GM23338 (cell line): ENCODE results near the gene SLIRP. TPM values are rescaled to one million over a fixed set of nuclear protein-coding genes. Genes with fewer than 3 reads are reported as not detected.

Source experiments
- ATAC-seq: fragments of 200-7000 bp; cut with Tn5 transposase; 3 replicates; pipeline ENCODE4 v1.9.1; 2020
- DNase-seq: peaks from one replicate; pipeline ENCODE4 v3.0.0-alpha.2; 2015; ENCODE audit warnings: low spot score
- H2AFZ ChIP-seq: fragments of 200-600 bp; sonication (generic); 2 replicates; pipeline ENCODE4 v1.8.0; 2016; ENCODE audit warnings: antibody characterized with exemption, mild to moderate bottlenecking, moderate library complexity
- H3F3A ChIP-seq: fragments of 200-600 bp; sonication (generic); replicated peaks from 2 replicates; pipeline ENCODE4 v1.8.0; 2017; ENCODE audit warnings: antibody characterized with exemption, mixed run types, low read depth
- H3K27ac ChIP-seq: fragments of 200-600 bp; sonication (generic); 2 replicates; pipeline ENCODE4 v1.6.1; 2016; ENCODE audit warnings: low read depth
- H3K27me3 ChIP-seq: fragments of 200-600 bp; sonication (generic); 2 replicates; pipeline ENCODE4 v1.8.0; 2016; ENCODE audit warnings: mild to moderate bottlenecking, mixed run types, moderate library complexity; ENCODE audit not compliant: insufficient read depth
- H3K36me3 ChIP-seq: fragments of 200-600 bp; sonication (generic); 2 replicates; pipeline ENCODE4 v1.8.0; 2016; ENCODE audit warnings: mild to moderate bottlenecking; ENCODE audit not compliant: insufficient read depth
- H3K4me1 ChIP-seq: fragments of 200-600 bp; sonication (generic); 2 replicates; pipeline ENCODE4 v1.8.0; 2016; ENCODE audit warnings: mild to moderate bottlenecking, moderate library complexity; ENCODE audit not compliant: insufficient read depth
- H3K4me2 ChIP-seq: fragments of 200-600 bp; sonication (generic); 2 replicates; pipeline ENCODE4 v1.7.1; 2017; ENCODE audit warnings: mixed run types
- H3K4me3 ChIP-seq: fragments of 200-600 bp; sonication (generic); 2 replicates; pipeline ENCODE4 v1.6.1; 2016; ENCODE audit warnings: mixed run types
- H3K79me2 ChIP-seq: fragments of 200-600 bp; sonication (generic); replicated peaks from 2 replicates; pipeline ENCODE4 v1.8.0; 2017; ENCODE audit warnings: mild to moderate bottlenecking; ENCODE audit not compliant: insufficient read depth
- H3K9me2 ChIP-seq: fragments of 200-600 bp; sonication (generic); 2 replicates; pipeline ENCODE4 v1.8.0; 2017; ENCODE audit not compliant: insufficient read depth
- H4K20me1 ChIP-seq: fragments of 200-600 bp; sonication (generic); replicated peaks from 2 replicates; pipeline ENCODE4 v1.8.0; 2017; ENCODE audit warnings: mild to moderate bottlenecking; ENCODE audit not compliant: insufficient read depth
- H3K27ac Mint-ChIP-seq: 2 replicates; pipeline ENCODE4 v1.8.0; 2020; ENCODE audit warnings: inconsistent platforms, mild to moderate bottlenecking, moderate library complexity, mixed read lengths
- H3K27me3 Mint-ChIP-seq: 3 replicates; pipeline ENCODE4 v1.8.0; 2022; ENCODE audit warnings: low read depth, mild to moderate bottlenecking, moderate library complexity, mixed read lengths, inconsistent platforms; ENCODE audit not compliant: insufficient read depth, poor library complexity
- H3K36me3 Mint-ChIP-seq: 3 replicates; pipeline ENCODE4 v1.8.0; 2021; ENCODE audit warnings: low read depth, mild to moderate bottlenecking, inconsistent platforms, moderate library complexity, mixed read lengths
- H3K4me1 Mint-ChIP-seq: 3 replicates; pipeline ENCODE4 v1.8.0; 2020; ENCODE audit warnings: mild to moderate bottlenecking, inconsistent platforms, mixed read lengths
- H3K4me3 Mint-ChIP-seq: 3 replicates; pipeline ENCODE4 v1.8.0; 2021; ENCODE audit warnings: moderate library complexity, mild to moderate bottlenecking, inconsistent platforms, mixed read lengths
- H3K9me3 Mint-ChIP-seq: 3 replicates; pipeline ENCODE4 v1.8.0; 2020; ENCODE audit warnings: moderate library complexity, mild to moderate bottlenecking, inconsistent platforms, mixed read lengths
- CREB1 ChIP-seq: fragments of 250-450 bp; sonication (Bioruptor Pico); IDR thresholded peaks from 2 replicates; pipeline ENCODE4 v1.5.0; 2020; ENCODE audit warnings: low read depth, mild to moderate bottlenecking, moderate library complexity
- CTCF ChIP-seq, 2 experiments: fragments of 200-600 bp in 1 of 2; sonication (generic) in 1 of 2; conservative IDR thresholded peaks; 2 replicates each; pipeline versions ENCODE4 v1.5.1 to v1.6.1; 2016 to 2017; ENCODE audit warnings: antibody characterized with exemption in 2 of 2, low read depth in 2 of 2, mild to moderate bottlenecking in 2 of 2, moderate library complexity in 1 of 2
- ETS1 ChIP-seq: IDR thresholded peaks from 2 replicates; pipeline ENCODE4 v1.6.1; 2016; ENCODE audit warnings: antibody characterized with exemption
- EZH2 ChIP-seq: fragments of 200-600 bp; sonication (generic); IDR thresholded peaks from one replicate; pipeline ENCODE4 v1.8.0; 2017; ENCODE audit warnings: antibody characterized with exemption, mild to moderate bottlenecking, low read depth; ENCODE audit not compliant: unreplicated experiment
- EZH2phosphoT487 ChIP-seq: fragments of 200-600 bp; sonication (generic); IDR thresholded peaks from one replicate; pipeline ENCODE4 v1.8.1; 2018; ENCODE audit warnings: antibody characterized with exemption; ENCODE audit not compliant: unreplicated experiment
- JUNB ChIP-seq: IDR thresholded peaks from one replicate; pipeline ENCODE4 v1.6.1; 2016; ENCODE audit warnings: antibody characterized with exemption; ENCODE audit not compliant: unreplicated experiment
- NANOG ChIP-seq: IDR thresholded peaks from 2 replicates; pipeline ENCODE4 v1.6.1; 2016; ENCODE audit warnings: antibody characterized with exemption, borderline replicate concordance
- POLR2AphosphoS5 ChIP-seq: IDR thresholded peaks from 2 replicates; pipeline ENCODE4 v1.6.1; 2016; ENCODE audit warnings: antibody characterized with exemption, low read depth
- STAT1 ChIP-seq: IDR thresholded peaks from one replicate; pipeline ENCODE4 v1.6.1; 2016; ENCODE audit warnings: antibody characterized with exemption; ENCODE audit not compliant: unreplicated experiment
- ZNF114 ChIP-seq: fragments of 250-450 bp; sonication (Bioruptor Pico); IDR thresholded peaks from 2 replicates; pipeline ENCODE4 v1.5.0; 2020; ENCODE audit warnings: mild to moderate bottlenecking, moderate library complexity
- ZNF331 ChIP-seq: fragments of 250-450 bp; sonication (Bioruptor Pico); IDR thresholded peaks from 2 replicates; pipeline ENCODE4 v1.5.0; 2020; ENCODE audit warnings: low read depth, mild to moderate bottlenecking, moderate library complexity
- ZNF462 ChIP-seq: fragments of 250-450 bp; sonication (Bioruptor Pico); IDR thresholded peaks from 2 replicates; pipeline ENCODE4 v1.5.0; 2020; ENCODE audit warnings: mild to moderate bottlenecking, moderate library complexity
- polyA plus RNA-seq: library from polyadenylated mRNA; unstranded; fragments of >200 nt; fragmentation: Nextera tagmentation; extraction: Ambion mirVana; gene quantifications from 2 replicates; pipeline ENCODE4 v1.2.1, GENCODE V29; 2016
- total RNA-seq: library from RNA; depleted of rRNA; stranded (reverse); fragments of >200 nt; shearing (Covaris generic); gene quantifications from 2 replicates; pipeline ENCODE4 v1.2.3, GENCODE V29; 2014
- TF ChIP-seq, protein P1 (sequence below): IDR thresholded peaks from one replicate; pipeline ENCODE4 v1.6.1; 2018; ENCODE audit warnings: antibody characterized with exemption; ENCODE audit not compliant: unreplicated experiment

Gene SLIRP
- total and polyA plus RNA-seq, 2 experiments from 2014 or later, result 240 to 2,291 TPM

GRCh38 chr14:77738559-77739250 lies 30.8 kb downstream of the SLIRP start:
- Histone ChIP-seq H3K27ac (no peak overlapping the region), H3K9me2 (no peaks in the 10 kb centered on the region), H3K36me3 (peaks cover 46% of the 10 kb centered on the region), H3K4me3 (no peak overlapping the region), H3K4me2 (no peak overlapping the region), H3K4me1 (no peaks in the 10 kb centered on the region), H4K20me1 (peaks cover 10% of the 10 kb centered on the region; the same call in 1 of the 2 replicates), H3K27me3 (no peaks in the 10 kb centered on the region), H3K79me2 (peaks cover 21% of the 10 kb centered on the region), H2AFZ (no peak overlapping the region), H3F3A (no peaks in the 10 kb centered on the region)
- Mint-ChIP-seq H3K4me1 (no peaks in the 10 kb centered on the region), H3K4me3 (no peak overlapping the region), H3K9me3 (no peaks in the 10 kb centered on the region), H3K36me3 (peaks cover 48% of the 10 kb centered on the region), H3K27me3 (no peaks in the 10 kb centered on the region), H3K27ac (no peak overlapping the region)
- ATAC-seq (no peak), DNase-seq (no peak)
- TF ChIP-seq ZNF462 (CRISPR knock-in tag) (no peak), NANOG (no peak), EZH2phosphoT487 (no peak), STAT1 (no peak), ZNF331 (CRISPR knock-in tag) (no peak), ETS1 (no peak), POLR2AphosphoS5 (no peak), JUNB (no peak), CREB1 (CRISPR knock-in tag) (no peak), ZNF114 (CRISPR knock-in tag) (no peak), CTCF (conservative IDR thresholded peaks at IDR 0.05; ENCODE audit: low read depth in 2 of 2) (no peak), EZH2 (no peak)
- TF ChIP-seq, protein P1, sequence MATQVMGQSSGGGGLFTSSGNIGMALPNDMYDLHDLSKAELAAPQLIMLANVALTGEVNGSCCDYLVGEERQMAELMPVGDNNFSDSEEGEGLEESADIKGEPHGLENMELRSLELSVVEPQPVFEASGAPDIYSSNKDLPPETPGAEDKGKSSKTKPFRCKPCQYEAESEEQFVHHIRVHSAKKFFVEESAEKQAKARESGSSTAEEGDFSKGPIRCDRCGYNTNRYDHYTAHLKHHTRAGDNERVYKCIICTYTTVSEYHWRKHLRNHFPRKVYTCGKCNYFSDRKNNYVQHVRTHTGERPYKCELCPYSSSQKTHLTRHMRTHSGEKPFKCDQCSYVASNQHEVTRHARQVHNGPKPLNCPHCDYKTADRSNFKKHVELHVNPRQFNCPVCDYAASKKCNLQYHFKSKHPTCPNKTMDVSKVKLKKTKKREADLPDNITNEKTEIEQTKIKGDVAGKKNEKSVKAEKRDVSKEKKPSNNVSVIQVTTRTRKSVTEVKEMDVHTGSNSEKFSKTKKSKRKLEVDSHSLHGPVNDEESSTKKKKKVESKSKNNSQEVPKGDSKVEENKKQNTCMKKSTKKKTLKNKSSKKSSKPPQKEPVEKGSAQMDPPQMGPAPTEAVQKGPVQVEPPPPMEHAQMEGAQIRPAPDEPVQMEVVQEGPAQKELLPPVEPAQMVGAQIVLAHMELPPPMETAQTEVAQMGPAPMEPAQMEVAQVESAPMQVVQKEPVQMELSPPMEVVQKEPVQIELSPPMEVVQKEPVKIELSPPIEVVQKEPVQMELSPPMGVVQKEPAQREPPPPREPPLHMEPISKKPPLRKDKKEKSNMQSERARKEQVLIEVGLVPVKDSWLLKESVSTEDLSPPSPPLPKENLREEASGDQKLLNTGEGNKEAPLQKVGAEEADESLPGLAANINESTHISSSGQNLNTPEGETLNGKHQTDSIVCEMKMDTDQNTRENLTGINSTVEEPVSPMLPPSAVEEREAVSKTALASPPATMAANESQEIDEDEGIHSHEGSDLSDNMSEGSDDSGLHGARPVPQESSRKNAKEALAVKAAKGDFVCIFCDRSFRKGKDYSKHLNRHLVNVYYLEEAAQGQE, result no peak
